NCI-H1930 (cell line): ENCODE data around the gene C10orf90.
"Not testable (repeated sequence)": the region's sequence is repeated elsewhere in the genome, so short reads cannot be mapped to it uniquely, and the experiment has no call there.

ENCODE experiments used
- DNase-seq, 2 experiments: peaks; one replicate each; lab custom pipeline; 2025; lab: John Stamatoyannopoulos, UW

Gene C10orf90

DNA sequence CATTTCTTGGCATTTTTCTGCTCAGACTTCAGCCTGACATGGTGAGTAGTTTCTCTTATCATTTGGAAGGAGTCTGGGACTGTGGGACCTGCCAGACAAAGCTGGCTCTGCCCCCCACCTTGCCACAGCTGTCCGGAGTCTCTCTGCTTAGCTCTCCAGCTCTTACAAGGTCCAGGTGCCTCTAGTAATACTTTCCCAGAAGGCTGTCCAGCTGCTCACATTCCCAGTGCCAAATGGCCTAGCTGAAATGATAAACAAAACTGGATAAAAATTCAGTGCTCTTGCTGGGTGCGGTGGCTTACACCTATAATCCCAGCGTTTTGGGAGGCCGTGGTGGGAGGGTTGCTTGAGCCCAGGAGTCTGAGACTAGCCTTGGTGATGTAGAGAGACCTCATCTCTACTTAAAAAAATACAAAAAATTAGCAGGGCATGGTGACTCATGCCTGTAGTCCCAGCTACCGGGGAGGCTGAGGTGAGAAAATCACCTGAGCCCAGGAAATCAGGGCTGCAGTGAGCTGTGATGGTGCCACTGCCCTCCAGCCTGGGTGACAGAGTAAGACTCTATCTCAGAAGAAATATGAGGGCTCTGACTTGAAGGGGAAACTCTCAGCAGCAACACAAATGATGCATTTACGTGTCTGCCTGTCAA is 86.8 kb downstream of the C10orf90 start:
- no peak for DNase-seq

GRCh38 chr10:126581648-126582046 is 88.8 kb downstream of the C10orf90 start:
- DNase-seq: no peak

DNA sequence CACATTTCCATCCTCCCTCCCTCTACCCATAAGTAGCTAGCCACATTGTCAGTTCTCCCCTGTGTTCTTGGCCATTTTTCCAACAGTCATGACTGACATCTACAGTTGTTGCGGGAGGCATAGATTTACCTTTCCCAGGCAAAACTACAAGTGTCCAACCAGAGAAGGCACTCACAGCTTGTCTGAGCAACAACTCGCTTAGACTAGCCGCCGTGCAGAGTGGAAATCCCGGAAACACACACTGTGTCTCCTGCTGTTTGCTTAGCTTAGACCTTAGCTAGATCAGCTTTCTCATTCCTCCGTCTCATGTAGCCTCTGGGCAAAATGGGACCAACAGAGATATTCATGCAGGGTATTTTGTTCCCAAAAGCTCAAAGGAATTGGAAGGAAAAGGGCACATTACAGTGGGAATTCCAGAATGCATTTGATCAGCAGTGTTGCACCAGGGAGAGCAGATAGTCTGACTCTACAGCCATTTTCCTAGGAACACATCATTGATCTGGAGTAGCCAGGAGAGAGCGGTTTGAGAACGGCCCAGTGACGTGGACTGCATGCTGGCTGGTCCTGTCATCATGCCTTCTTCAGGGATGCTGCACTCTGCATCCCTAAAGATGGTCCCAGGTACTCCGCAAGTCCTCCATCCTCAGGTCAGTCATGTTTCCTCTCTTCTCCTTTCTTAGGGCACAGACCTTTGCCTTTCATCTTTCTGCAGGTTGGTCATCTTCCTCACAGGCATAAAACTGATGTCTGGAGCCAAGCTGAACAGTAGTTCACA is 89.4 kb downstream of the C10orf90 start:
- DNase-seq: no peak

DNA sequence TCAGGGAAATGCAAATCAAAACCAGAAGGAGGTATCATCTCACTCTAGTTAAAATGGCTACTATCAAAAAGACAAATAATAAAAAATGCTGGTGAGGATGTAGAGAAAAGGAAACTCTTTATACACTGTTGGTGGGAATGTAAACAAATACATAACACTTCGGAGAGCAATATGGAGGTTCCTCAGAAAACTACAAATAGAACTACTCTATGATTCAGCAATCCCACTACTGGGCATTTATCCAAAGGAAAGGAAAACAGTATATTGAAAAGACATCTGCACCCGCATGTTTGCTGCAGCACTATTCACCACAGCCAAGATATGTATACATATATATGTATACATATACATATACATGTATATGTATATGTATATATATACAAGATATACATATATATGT is 94.2 kb downstream of the C10orf90 start:
- no peak for DNase-seq

DNA sequence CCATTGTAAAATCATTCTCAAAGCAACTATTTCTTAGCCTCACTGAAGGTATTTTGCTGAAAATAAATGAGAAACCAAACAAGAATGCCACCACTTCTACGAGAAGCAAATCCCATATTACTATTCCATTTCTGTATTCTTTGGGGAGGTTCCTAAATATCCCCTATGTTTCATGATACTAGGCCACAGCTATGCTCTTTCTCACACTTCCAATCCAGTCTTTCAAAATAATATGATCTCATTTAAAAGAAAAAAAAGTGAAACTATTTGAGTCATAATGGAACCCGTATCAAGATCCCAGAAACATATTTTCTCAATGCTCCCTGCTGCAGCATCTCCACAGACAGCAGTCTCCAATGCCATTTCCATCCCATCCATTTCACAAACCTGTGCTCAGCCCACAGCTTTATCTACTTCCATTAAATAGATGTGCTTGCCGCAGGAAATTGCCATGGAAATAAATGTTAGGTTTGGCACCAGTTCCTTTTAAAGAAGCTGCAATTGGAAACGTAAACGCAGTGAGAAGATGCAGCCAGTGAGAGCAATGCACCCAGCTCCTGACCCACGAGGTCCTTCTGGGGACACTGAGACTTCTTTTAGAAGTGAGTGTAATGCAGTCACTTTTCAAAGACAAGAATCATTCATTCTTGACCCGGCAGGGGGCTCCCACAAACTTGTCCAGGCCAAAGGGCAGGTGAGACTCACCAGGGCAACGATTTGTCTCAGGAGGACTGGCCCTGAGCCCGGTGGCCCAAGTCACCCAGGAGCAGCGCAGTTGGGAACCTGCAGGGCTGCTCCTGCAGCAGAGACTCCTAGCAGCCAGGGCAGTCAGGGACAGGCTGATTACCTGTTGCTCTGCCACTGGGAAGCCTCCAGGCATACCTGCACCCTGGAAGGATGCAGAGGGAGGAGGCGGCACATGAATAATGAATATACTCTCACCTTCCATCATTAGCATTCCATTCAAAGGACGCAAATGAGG is 99.6 kb downstream of the C10orf90 start:
- no peak for DNase-seq

- no peak for DNase-seq
Measured at GRCh38 chr10:126570245-126570570, 100.3 kb downstream of the C10orf90 start.

GRCh38 chr10:126569513-126570244 is 100.8 kb downstream of the C10orf90 start:
- DNase-seq: no peak

DNA sequence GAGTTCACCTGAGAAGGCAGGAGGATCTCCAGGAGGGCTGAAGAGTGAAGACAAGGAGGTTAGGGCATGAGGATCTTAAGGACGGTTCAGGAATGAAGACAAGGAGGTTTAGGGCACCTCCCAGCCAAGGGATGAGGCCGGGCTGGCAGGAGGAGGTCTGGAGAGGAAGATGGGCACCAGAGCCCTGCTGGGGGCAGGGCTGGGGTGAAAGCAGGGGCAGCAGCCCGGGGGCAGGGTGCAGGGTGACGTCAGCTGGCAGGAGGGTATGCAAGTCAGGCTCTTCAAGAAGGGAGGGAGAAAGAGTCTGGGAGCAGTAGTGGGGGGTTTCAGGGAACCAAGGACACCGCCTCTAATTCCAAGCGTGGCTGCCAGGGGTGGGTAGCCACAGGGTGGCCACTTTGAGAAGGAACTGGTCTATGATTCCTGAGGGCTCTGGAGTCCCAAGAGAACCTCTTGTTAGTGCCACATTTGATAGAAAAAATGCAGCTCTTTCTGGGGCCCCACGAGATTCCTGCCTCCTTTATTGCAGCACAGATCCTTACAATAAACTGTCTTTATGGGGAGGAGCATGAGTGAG is 101.6 kb downstream of the C10orf90 start:
- no peak for DNase-seq

GRCh38 chr10:126565871-126566270 is 104.6 kb downstream of the C10orf90 start:
- no peak for DNase-seq

GRCh38 chr10:126565441-126565840 is 105.1 kb downstream of the C10orf90 start:
- no peak for DNase-seq

- no peak for DNase-seq
Measured at GRCh38 chr10:126564326-126564888, 106.1 kb downstream of the C10orf90 start.

DNA sequence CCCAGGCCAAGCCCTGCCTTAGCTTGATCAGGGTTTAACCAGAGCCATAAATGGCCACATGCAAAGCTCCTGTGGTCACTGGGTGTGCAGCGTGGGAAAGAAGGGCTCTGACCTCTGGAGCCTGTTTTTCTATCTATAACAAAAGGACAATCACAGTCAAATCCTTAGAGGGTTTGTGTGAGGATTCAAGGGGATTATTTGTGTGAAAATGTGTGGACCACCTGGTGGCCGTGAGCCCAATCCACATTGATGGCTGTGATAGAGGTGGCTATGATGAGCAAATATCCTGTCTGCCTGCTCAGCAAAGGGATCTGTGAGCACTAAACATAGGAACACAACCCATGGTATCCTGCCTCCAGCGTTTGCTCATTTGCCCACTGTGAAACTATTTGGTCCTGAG is 107.1 kb downstream of the C10orf90 start:
- DNase-seq: no peak

DNA sequence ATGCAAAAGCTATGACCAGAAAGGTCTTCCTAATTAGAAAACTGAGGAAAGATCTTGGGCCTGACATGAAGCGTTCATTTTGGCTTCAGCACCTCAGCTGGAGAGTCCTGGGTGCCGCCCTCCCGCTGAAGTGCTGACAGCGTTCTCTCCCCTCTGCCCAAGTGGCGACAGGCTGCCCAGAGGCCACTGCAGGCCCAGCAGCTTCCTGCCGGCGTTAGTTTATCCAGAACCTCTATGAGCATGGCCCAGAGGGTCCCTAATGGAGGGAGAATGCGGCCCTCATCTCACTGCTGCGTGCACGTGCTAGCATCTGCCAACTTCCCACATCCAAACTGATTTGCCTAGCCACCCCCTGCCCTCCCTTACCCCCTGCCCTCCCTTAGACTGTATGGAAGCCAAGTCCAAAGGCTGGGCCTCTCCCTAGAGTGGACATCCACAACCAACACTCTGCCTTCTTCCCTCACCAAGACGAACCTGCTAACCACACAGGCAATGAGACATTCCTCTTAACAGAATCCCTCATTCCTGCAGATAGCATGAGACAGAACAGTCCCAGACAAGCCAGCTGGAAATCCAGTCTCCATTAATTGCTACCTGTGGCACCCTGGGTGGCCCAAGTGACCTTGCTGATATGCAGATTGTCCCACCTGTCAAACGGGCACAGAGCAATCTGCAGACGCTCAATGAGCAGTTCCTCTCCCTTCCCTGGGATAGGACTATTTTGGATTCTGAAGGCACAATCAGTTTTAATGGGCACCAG is 108.4 kb downstream of the C10orf90 start:
- no peak for DNase-seq

GRCh38 chr10:126561294-126561920 is 109.1 kb downstream of the C10orf90 start:
- DNase-seq: no peak

DNA sequence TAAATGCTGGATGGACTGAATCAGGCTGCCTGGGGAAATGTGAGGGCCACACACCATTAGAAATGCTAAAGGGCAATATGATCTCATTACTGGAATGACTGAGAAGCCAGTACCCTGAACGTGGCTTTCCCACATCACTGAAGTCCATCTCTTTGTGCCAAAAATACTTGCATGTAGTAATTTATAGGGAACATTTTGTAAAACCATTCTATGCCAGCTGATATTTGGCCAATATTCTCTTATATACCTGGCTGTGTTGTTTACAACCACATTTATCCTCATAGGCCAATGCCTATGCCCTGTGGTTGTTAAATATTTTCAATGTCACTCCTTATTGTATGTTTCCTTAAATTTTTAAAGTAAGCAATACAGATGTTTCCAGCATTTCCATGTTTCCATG is 111.6 kb downstream of the C10orf90 start:
- DNase-seq: no peak

GRCh38 chr10:126551202-126551601 is 119.3 kb downstream of the C10orf90 start:
- no peak for DNase-seq

- DNase-seq: not testable (repeated sequence)
Measured at GRCh38 chr10:126550586-126550985, 119.9 kb downstream of the C10orf90 start.

DNA sequence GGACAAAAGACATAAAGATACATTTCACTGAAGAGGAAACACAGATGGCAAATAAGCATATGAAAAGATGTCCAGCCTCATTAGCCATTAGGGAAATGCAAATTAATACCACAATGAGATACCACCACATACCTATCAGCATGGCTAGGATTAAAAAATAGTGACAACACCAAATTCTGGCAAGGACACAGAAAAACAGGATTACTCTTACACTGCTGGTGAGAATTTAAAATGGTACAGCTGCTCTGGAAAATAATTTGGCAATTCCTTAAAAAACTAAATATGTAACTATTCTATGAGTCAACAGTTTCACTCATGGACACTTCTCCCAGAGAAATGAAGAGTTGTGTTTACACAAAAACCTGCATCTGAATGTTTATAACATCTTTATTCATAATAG is 121.1 kb downstream of the C10orf90 start:
- no peak for DNase-seq

DNA sequence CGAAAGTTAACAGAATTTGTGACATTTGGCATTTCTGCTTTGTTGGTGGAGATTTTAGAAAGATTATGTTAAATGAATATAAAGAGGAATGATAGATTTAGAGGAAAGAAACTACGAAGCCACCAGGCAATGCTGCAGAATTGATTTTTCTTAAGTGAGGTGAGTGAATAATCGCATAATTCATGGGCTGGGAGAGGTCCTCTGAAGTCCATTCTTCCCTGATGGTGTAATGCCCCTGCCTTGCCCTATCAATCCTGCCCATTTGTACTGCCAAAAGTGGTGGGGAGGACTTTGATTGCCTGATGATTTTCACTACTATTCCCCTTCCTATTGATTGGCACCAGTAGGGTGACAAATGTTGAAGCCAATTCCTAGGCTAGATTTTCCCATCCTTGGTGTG is 125.9 kb downstream of the C10orf90 start:
- no peak for DNase-seq
